Prostate gland (tissue), 2 donors: Measurements from ENCODE around the gene PRPF38B. TPM values are rescaled to one million over a fixed set of nuclear protein-coding genes. Genes with fewer than 3 reads are reported as not detected.

Experiments
- DNase-seq: peaks from one replicate; pipeline ENCODE4 v3.0.0-alpha.2; 2019; ENCODE audit warnings: low spot score
- H3K27ac ChIP-seq, 2 donors: fragments of 200-600 bp; sonication (generic); 2 replicates each; pipeline ENCODE4 v1.5.1; 2017 to 2019
- H3K27me3 ChIP-seq: fragments of 200-600 bp; sonication (generic); replicated peaks from 2 replicates; pipeline ENCODE4 v1.5.1; 2019; ENCODE audit not compliant: insufficient read depth
- H3K36me3 ChIP-seq, 2 donors: fragments of 200-600 bp; sonication (generic); 1 replicate in 1 of 2; 2 replicates in 1 of 2; pipeline versions ENCODE4 v1.5.1 to v1.8.1; 2017 to 2019
- H3K4me1 ChIP-seq: fragments of 200-600 bp; sonication (generic); replicated peaks from 2 replicates; pipeline ENCODE4 v1.5.1; 2019
- H3K4me3 ChIP-seq, 2 donors: fragments of 200-600 bp; sonication (generic); 2 replicates each; pipeline ENCODE4 v1.5.1; 2017 to 2019
- H3K9me3 ChIP-seq: fragments of 200-600 bp; sonication (generic); 2 replicates; pipeline ENCODE4 v1.5.1; 2017
- CTCF ChIP-seq, 4 experiments: fragments of 200-600 bp in 2 of 4; fragments of 450-650 bp in 2 of 4; sonication (generic) in 2 of 4; IDR thresholded peaks; 1 replicate in 3 of 4; 2 replicates in 1 of 4; pipeline ENCODE4 v1.5.1; 2016 to 2019; ENCODE audit warnings: antibody characterized with exemption in 4 of 4, mild to moderate bottlenecking in 2 of 4, moderate library complexity in 2 of 4
- POLR2A ChIP-seq: fragments of 450-650 bp; IDR thresholded peaks from one replicate; pipeline ENCODE4 v1.6.1; 2016; ENCODE audit warnings: antibody characterized with exemption, mild to moderate bottlenecking
- POLR2AphosphoS5 ChIP-seq: sonication (generic); formaldehyde crosslinking; IDR thresholded peaks from one replicate; pipeline ENCODE4 v1.6.1; 2017; ENCODE audit warnings: antibody characterized with exemption
- WGBS: methylation state at CpG from one replicate; pipeline ENCODE4 v1.1.5; 2018; 5-methylcytosine and 5-hydroxymethylcytosine counted together
- intact Hi-C: fragments of 100-400 bp; cut with DNase I; formaldehyde crosslinking; loops from one replicate; pipeline ENCODE4 v1.14.2; 2022
- total RNA-seq, 2 donors: library from RNA; depleted of rRNA; stranded (reverse); fragments of >200 nt; gene quantifications; one replicate each; pipeline ENCODE4 v1.1.0, GENCODE V29; 2016

Gene PRPF38B
- total RNA-seq, 2 donors from 2014 or later: 18.9 to 24.2 TPM

DNA sequence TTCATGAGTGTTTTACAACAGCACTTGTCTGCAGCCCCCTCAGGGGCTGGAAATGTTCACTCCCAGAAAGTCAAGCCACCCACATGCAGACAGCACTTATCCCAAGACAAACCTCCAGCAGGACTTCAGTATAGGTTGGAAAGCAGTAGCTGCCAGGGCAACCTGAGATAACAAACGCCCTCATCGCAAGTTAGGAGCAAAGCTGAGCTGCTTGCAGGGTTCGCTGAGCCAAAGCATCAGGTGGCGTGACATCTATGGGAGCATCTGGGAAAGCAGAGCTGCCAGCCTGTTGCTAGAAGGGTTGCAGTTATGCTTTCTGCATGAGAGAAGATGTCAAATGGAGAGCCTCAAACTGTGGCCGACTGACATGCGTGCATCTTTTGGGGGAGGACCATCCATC is 50.1 kb downstream of the PRPF38B start:
- WGBS: 90% methylated on average over 6 of the region's 6 CpGs
- intact Hi-C loops: loop anchor here (10.0 kb wide), 2 partner anchors 47 to 133 kb away; partner anchors contain the start of genes GPSM2 and PRPF38B
- H3K27me3 ChIP-seq: no peaks in the 10 kb centered on the region
- no peak for TF ChIP-seq CTCF (IDR thresholded peaks at IDR 0.05)
- no peak for TF ChIP-seq POLR2AphosphoS5
- TF ChIP-seq POLR2A: no peak
- no peak overlapping the region for H3K27ac ChIP-seq
- DNase-seq: no peak
- no peaks in the 10 kb centered on the region for H3K9me3 ChIP-seq
- no peak overlapping the region for H3K4me3 ChIP-seq
- no peaks in the 10 kb centered on the region for H3K4me1 ChIP-seq
- H3K36me3 ChIP-seq: no peaks in the 10 kb centered on the region

DNA sequence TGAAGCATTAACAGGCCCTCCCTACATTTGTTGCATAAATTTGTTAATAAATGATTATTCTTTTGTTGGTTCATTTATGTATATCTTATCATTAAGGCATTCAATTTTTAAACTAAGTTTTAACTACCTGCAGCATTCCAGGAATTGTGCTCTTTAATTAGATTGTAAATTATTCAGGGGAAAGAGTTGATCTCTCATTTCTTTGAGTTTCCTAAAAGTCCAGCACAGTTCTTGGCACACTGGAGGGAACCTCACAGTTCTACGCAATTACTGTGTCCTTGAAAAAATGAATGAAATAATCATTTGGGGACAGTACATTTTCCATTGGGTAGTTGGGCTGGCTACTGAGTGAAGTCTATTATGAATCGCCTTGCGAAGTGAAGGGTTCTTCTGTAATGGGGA is 53.9 kb downstream of the PRPF38B start:
- TF ChIP-seq POLR2AphosphoS5: no peak
- no peak for TF ChIP-seq POLR2A
- TF ChIP-seq CTCF (IDR thresholded peaks at IDR 0.05): no peak
- intact Hi-C loops: loop anchor here (5.0 to 10.0 kb wide), 3 partner anchors 51 to 129 kb away; partner anchors contain the start of genes GPSM2 and PRPF38B
- no peaks in the 10 kb centered on the region for H3K27me3 ChIP-seq
- peak overlapping the region; percentile 98 to 99 for H3K27ac ChIP-seq
- no peaks in the 10 kb centered on the region for H3K9me3 ChIP-seq
- 40% methylated on average over 3 of the region's 3 CpGs for whole genome bisulfite sequencing
- peak overlapping the region; percentile 91 to 94 for H3K4me3 ChIP-seq
- H3K36me3 ChIP-seq: no peaks in the 10 kb centered on the region
- DNase-seq: no peak
- no peaks in the 10 kb centered on the region for H3K4me1 ChIP-seq

DNA sequence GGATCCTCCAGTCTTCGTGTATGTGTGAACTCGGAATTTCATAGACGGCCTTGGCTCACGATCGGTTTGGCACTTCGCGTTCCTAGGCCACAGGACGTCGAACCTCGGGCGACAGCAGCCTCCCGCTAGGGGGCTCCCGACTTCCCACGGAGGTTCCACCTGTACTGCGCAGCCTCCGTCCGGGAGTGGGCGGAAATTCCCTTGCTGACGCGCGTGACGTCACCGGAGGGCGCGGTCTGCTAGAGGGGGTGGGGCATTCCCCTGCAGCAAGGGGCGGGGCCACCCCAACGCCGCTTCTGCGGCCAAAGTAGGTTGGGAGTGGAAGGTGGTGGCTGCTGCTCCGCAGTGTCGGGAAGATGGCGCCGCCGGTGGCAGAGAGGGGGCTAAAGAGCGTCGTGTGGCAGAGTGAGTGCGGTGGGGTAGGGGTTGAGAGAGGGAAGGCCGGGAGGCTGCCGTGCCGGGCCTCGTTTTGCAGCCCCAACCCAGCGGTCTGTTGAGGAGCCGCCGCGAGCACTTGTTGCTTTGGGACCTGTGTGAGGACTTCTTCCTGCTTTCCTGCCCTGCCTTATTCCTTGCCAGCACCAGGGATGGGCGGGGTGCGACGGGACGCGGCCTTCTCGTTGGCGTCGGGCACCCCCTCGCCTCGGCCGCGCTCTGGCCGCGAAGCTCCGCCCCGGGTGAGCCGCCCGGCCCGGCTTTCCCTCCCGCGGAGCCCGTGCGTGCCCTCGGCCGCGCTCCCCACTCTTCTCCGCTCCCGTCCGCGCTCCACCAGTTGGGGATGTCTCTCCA is 54.5 kb downstream of the PRPF38B start, which contains the start of gene STXBP3:
Gene STXBP3, plus strand, starts transcription at position 293 of the 789 bp plus-strand sequence. Its CDS starts 64 bp downstream, at position 357.
- H3K27me3 ChIP-seq: no peaks in the 10 kb centered on the region
- H3K27ac ChIP-seq: peak within 1 kb of the TSS; percentile 98 to 99
- H3K9me3 ChIP-seq: no peaks in the 10 kb centered on the region
- H3K4me3 ChIP-seq: peak within 1 kb of the TSS; percentile 91 to 94
- no peaks in the 10 kb centered on the region for H3K36me3 ChIP-seq
- peak; percentile 97 for DNase-seq
- intact Hi-C loops: loop anchor here (5.0 to 10.0 kb wide), 3 partner anchors 52 to 128 kb away; partner anchors contain the start of genes GPSM2 and PRPF38B
- H3K4me1 ChIP-seq: no peaks in the 10 kb centered on the region
- TF ChIP-seq CTCF (IDR thresholded peaks at IDR 0.05) (peak; percentile 93 to 98 (median 97)), POLR2A (peak; percentile 100), POLR2AphosphoS5 (peak; percentile 99)
- under 1% methylated on average over 58 of the region's 75 CpGs for WGBS

GRCh38 chr1:108747171-108747850 is 55.2 kb downstream of the PRPF38B start:
- intact Hi-C loops: loop anchor here (5.0 to 10.0 kb wide), 3 partner anchors 53 to 127 kb away; partner anchors contain the start of genes GPSM2 and PRPF38B
- peak overlapping the region; percentile 98 to 99 for H3K27ac ChIP-seq
- H3K27me3 ChIP-seq: no peaks in the 10 kb centered on the region
- H3K4me3 ChIP-seq: peak overlapping the region; percentile 91 to 94
- under 1% methylated on average over 15 of the region's 15 CpGs for WGBS
- TF ChIP-seq CTCF (IDR thresholded peaks at IDR 0.05) (no peak), POLR2A (peak; percentile 77), POLR2AphosphoS5 (peak; percentile 81)
- no peaks in the 10 kb centered on the region for H3K9me3 ChIP-seq
- no peaks in the 10 kb centered on the region for H3K4me1 ChIP-seq
- H3K36me3 ChIP-seq: no peaks in the 10 kb centered on the region
- peak; percentile 79 for DNase-seq
